Measurements from ENCODE around the gene P2RY12.
"Not testable (repeated sequence)": the region's sequence is repeated elsewhere in the genome, so short reads cannot be mapped to it uniquely, and the experiment has no call there.

P2RY12 gene

DNA sequence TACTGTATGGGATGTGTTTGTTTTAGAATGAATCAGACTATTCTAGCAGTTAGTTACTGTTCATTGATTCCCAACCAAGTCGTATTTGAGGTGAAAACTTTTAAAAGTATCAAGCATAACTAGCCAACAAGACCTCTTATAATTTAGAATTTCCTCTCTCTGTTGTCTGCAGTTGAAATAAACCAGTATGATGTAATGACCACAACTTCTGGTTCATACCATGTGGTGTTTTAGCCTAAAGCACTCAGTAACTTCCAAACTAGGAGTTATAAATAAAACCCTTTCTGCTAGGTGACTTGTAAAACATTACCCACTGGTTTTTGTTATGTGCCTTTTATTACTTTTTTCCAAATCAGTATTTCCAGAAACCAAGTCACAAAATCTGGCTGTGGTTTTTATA is 19.8 kb upstream of the P2RY12 start:
- Mint-ChIP-seq H3K36me3 (no peaks in the 10 kb centered on the region), H3K27me3 (no peaks in the 10 kb centered on the region), H3K27ac (no peak overlapping the region), H3K9me3 (no peaks in the 10 kb centered on the region), H3K4me1 (no peaks in the 10 kb centered on the region), H3K4me3 (no peak overlapping the region)
- DNase-seq (ENCODE audit: low spot score in 2 of 2) = no peak
- no peak for ATAC-seq (ENCODE audit: low read depth)

DNA sequence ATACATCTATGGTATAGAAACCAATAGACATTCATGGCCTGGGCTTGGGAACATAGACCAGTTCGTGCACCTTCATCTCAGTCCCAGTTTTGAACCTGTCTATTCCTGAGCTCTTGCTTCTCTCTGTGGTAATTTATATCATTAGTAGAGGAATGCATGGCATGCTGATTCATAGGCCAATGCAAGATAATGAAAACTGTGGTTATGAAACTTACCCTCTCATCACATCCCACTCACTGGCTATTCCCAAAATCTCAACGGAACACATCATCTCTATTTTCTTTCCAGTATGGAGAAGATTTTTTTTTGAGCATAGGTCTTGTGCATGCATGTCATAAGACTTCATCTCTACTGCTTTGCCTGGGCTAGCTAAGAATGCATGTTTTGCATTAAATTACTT is 18.7 kb upstream of the P2RY12 start:
- Mint-ChIP-seq H3K4me3 (no peak overlapping the region), H3K27ac (no peak overlapping the region), H3K27me3 (no peaks in the 10 kb centered on the region), H3K9me3 (no peaks in the 10 kb centered on the region), H3K36me3 (no peaks in the 10 kb centered on the region), H3K4me1 (peaks cover 2% of the 10 kb centered on the region)
- ATAC-seq (ENCODE audit: low read depth) = no peak
- DNase-seq (ENCODE audit: low spot score in 2 of 2) = no peak

GRCh38 chr3:151402349-151402748 is 17.8 kb upstream of the P2RY12 start:
- no peak for DNase-seq (ENCODE audit: low spot score in 2 of 2)
- H3K4me3 Mint-ChIP-seq = no peak overlapping the region
- no peaks in the 10 kb centered on the region for H3K27me3 Mint-ChIP-seq
- ATAC-seq (ENCODE audit: low read depth) = no peak
- H3K36me3 Mint-ChIP-seq = peaks cover 3% of the 10 kb centered on the region
- peaks cover 2% of the 10 kb centered on the region for H3K4me1 Mint-ChIP-seq
- no peaks in the 10 kb centered on the region for H3K9me3 Mint-ChIP-seq
- no peak overlapping the region for H3K27ac Mint-ChIP-seq

- no peak for DNase-seq (ENCODE audit: low spot score in 2 of 2)
- no peaks in the 10 kb centered on the region for H3K9me3 Mint-ChIP-seq
- H3K27me3 Mint-ChIP-seq = no peaks in the 10 kb centered on the region
- no peak for ATAC-seq (ENCODE audit: low read depth)
- H3K4me3 Mint-ChIP-seq = no peak overlapping the region
- H3K4me1 Mint-ChIP-seq = peaks cover 7% of the 10 kb centered on the region
- no peak overlapping the region for H3K27ac Mint-ChIP-seq
- peaks cover 3% of the 10 kb centered on the region for H3K36me3 Mint-ChIP-seq
These were observed 15.8 kb upstream of the P2RY12 start for GRCh38 chr3:151400341-151400740.

DNA sequence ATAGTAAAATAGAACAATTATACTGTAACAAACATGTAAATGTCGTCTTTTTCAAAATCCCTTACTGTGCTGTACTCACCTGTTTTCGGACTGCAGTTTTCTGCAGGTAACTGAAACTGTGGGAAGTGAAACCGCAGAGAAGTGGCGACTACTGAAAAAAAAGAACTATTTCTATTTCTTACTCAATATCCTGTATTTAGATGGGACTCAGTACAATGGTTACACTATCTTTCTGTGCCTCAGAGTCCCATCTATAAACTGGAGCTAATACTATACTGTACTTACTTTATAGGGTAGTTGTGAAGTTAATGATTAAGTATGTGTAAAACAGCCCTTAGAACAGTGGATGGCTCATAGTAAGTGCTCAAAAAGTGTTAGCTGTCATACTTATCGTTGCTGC is 14.3 kb upstream of the P2RY12 start:
- no peaks in the 10 kb centered on the region for H3K27me3 Mint-ChIP-seq
- no peak overlapping the region for H3K4me3 Mint-ChIP-seq
- H3K27ac Mint-ChIP-seq = no peak overlapping the region
- ATAC-seq (ENCODE audit: low read depth) (peak; percentile 31), DNase-seq (ENCODE audit: low spot score in 2 of 2) (no peak)
- H3K4me1 Mint-ChIP-seq = peaks cover 7% of the 10 kb centered on the region
- peaks cover 3% of the 10 kb centered on the region for H3K36me3 Mint-ChIP-seq
- no peaks in the 10 kb centered on the region for H3K9me3 Mint-ChIP-seq

DNA sequence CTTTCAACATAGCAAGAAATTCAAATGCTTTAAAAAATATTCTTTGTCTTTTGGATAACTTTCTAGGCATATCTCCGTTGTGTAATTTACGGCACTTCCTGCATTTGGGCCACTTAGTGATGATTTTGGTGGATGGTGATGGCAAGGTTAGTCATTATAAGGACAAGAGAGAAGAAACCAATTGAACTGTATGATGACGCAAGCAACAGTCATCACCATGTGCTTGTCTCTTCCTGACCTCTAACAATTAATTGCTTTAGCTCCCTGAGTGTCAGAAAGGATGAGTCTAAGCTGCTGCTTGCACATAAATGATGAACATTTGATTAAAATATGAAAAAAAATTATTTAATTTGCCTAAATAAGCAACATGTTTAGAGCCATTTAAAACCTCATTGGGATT is 11.3 kb upstream of the P2RY12 start:
- Mint-ChIP-seq H3K9me3 (no peaks in the 10 kb centered on the region), H3K27me3 (no peaks in the 10 kb centered on the region), H3K27ac (no peak overlapping the region), H3K4me1 (peaks cover 18% of the 10 kb centered on the region), H3K4me3 (no peak overlapping the region), H3K36me3 (peaks cover 3% of the 10 kb centered on the region)
- DNase-seq (ENCODE audit: low spot score in 2 of 2) (no peak), ATAC-seq (ENCODE audit: low read depth) (no peak)

GRCh38 chr3:151394611-151395010 is 10.1 kb upstream of the P2RY12 start:
- Mint-ChIP-seq H3K4me3 (no peak overlapping the region), H3K36me3 (peaks cover 3% of the 10 kb centered on the region), H3K4me1 (peaks cover 20% of the 10 kb centered on the region), H3K27me3 (no peaks in the 10 kb centered on the region), H3K9me3 (no peaks in the 10 kb centered on the region), H3K27ac (no peak overlapping the region)
- ATAC-seq (ENCODE audit: low read depth) = no peak
- no peak for DNase-seq (ENCODE audit: low spot score in 2 of 2)

DNA sequence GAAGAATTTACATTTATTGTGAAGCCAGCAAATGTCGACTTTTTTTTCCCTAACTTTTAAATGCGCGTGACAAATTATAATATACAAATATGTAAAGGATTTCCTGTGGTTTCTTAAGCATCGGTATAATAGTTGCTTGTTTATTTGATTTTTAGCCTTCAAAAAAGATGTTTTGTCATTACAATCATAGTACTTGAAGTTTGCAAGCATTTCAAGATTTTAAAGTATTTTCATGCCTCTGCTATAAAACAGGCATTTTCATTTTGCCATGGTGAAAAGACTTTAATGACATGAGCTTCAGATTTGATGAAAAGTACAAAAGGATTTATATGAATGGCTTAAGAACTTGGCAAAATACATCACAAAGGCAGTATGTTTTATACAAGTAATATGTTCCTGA is 9.4 kb upstream of the P2RY12 start:
- no peaks in the 10 kb centered on the region for H3K27me3 Mint-ChIP-seq
- ATAC-seq (ENCODE audit: low read depth) = no peak
- peaks cover 25% of the 10 kb centered on the region for H3K4me1 Mint-ChIP-seq
- H3K9me3 Mint-ChIP-seq = no peaks in the 10 kb centered on the region
- H3K4me3 Mint-ChIP-seq = no peak overlapping the region
- no peak overlapping the region for H3K27ac Mint-ChIP-seq
- no peak for DNase-seq (ENCODE audit: low spot score in 2 of 2)
- peaks cover 3% of the 10 kb centered on the region for H3K36me3 Mint-ChIP-seq

DNA sequence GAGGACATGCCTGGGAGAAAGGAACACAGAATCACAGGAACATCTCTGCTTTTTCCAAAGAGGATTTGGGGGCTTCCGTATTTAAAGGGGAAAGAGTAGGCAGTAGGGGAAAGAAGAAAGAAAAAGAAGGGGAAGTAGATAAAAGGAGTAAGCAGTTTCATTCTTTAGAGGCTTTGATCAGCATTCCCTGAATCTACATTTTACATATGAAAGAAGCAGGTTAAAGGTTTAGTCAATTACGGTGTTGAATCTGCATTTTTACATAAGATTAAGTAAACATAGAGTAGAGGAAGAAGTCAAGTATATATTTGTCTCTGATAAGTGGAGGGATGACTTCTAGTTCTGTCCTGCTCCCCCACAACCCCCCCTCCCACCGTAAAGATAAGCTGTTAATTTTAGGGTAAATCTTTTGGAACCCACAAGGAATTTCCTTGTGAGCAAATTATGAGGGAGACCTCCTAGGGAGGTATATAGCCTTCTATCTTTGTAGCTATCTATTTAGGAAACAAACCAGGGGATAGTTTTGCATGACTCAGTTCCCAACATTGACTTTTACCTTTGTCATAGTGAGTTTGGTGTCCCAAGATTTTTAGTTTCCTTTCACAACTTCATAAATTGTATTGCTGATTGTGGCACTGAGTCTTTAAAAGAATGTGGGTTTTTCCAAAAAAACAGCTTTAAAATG is 8.7 kb upstream of the P2RY12 start:
- peaks cover 25% of the 10 kb centered on the region for H3K4me1 Mint-ChIP-seq
- H3K4me3 Mint-ChIP-seq = no peak overlapping the region
- H3K9me3 Mint-ChIP-seq = no peaks in the 10 kb centered on the region
- peak overlapping the region; percentile 17 for H3K27ac Mint-ChIP-seq
- peaks cover 3% of the 10 kb centered on the region for H3K36me3 Mint-ChIP-seq
- no peak for ATAC-seq (ENCODE audit: low read depth)
- no peak for DNase-seq (ENCODE audit: low spot score in 2 of 2)
- H3K27me3 Mint-ChIP-seq = no peaks in the 10 kb centered on the region

GRCh38 chr3:151392191-151392590 is 7.6 kb upstream of the P2RY12 start:
- not testable (repeated sequence) for H3K9me3 Mint-ChIP-seq; H3K27me3 Mint-ChIP-seq; H3K36me3 Mint-ChIP-seq; DNase-seq (ENCODE audit: low spot score in 2 of 2); ATAC-seq (ENCODE audit: low read depth); H3K4me3 Mint-ChIP-seq
- H3K27ac Mint-ChIP-seq = peak overlapping the region; percentile 58
- peaks cover 31% of the 10 kb centered on the region for H3K4me1 Mint-ChIP-seq

DNA sequence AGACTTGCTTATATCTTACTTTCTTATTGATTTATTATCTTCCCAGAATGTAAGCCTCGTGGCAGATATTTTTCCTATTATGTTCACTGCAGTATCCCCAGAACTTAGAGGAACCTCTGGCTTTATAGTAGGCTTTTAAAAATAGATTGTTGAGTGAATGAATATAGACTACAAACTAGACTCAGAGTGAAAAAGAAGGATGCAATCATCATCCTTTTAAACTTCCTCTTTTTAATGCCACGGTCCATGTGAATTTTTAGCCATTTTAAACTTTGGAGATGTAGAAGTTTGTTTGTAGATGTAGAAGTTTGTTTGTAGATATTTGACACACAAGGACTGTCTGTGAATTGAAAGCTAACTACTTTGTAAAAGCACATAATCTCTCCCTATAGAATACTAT is 7.2 kb upstream of the P2RY12 start:
- ATAC-seq (ENCODE audit: low read depth) = no peak
- Mint-ChIP-seq H3K27ac (peak overlapping the region; percentile 58), H3K4me3 (no peak overlapping the region), H3K36me3 (no peaks in the 10 kb centered on the region), H3K27me3 (no peaks in the 10 kb centered on the region), H3K4me1 (peaks cover 27% of the 10 kb centered on the region), H3K9me3 (no peaks in the 10 kb centered on the region)
- no peak for DNase-seq (ENCODE audit: low spot score in 2 of 2)

GRCh38 chr3:151387842-151388241 is 3.3 kb upstream of the P2RY12 start:
- H3K27ac Mint-ChIP-seq = peak overlapping the region; percentile 95

GRCh38 chr3:151387432-151387831 is 2.9 kb upstream of the P2RY12 start:
- Mint-ChIP-seq H3K9me3 (no peaks in the 10 kb centered on the region), H3K27ac (peak overlapping the region; percentile 95), H3K4me1 (peaks cover 50% of the 10 kb centered on the region), H3K27me3 (no peaks in the 10 kb centered on the region), H3K36me3 (no peaks in the 10 kb centered on the region), H3K4me3 (peak overlapping the region; percentile 80)
- ATAC-seq (ENCODE audit: low read depth) (peak; percentile 46), DNase-seq (ENCODE audit: low spot score in 2 of 2) (peak in 1 of 2 donors; percentile 19)

More at GRCh38 chr3:151387842-151388241, 3.3 kb upstream of the P2RY12 start:
- ATAC-seq (ENCODE audit: low read depth) (no peak), DNase-seq (ENCODE audit: low spot score in 2 of 2) (no peak)
- Mint-ChIP-seq H3K36me3 (no peaks in the 10 kb centered on the region), H3K27me3 (no peaks in the 10 kb centered on the region), H3K4me3 (peak overlapping the region; percentile 80), H3K9me3 (no peaks in the 10 kb centered on the region), H3K4me1 (peaks cover 47% of the 10 kb centered on the region)

- H3K4me1 Mint-ChIP-seq = peaks cover 51% of the 10 kb centered on the region
- H3K27me3 Mint-ChIP-seq = no peaks in the 10 kb centered on the region
- no peak for ATAC-seq (ENCODE audit: low read depth)
- peak overlapping the region; percentile 94 for H3K27ac Mint-ChIP-seq
- H3K9me3 Mint-ChIP-seq = no peaks in the 10 kb centered on the region
- DNase-seq (ENCODE audit: low spot score in 2 of 2) = no peak
- no peak overlapping the region for H3K4me3 Mint-ChIP-seq
- no peaks in the 10 kb centered on the region for H3K36me3 Mint-ChIP-seq
These were observed 1.5 kb upstream of the P2RY12 start for GRCh38 chr3:151386056-151386455.

GRCh38 chr3:151383956-151384355 is 597 bp downstream of the P2RY12 start:
- DNase-seq (ENCODE audit: low spot score in 2 of 2) (no peak), ATAC-seq (ENCODE audit: low read depth) (peak; percentile 45)
- H3K27ac Mint-ChIP-seq = peak overlapping the region; percentile 94
- H3K27me3 Mint-ChIP-seq = no peaks in the 10 kb centered on the region
- peak overlapping the region; percentile 64 for H3K4me3 Mint-ChIP-seq
- no peaks in the 10 kb centered on the region for H3K36me3 Mint-ChIP-seq
- H3K9me3 Mint-ChIP-seq = no peaks in the 10 kb centered on the region
- H3K4me1 Mint-ChIP-seq = peaks cover 42% of the 10 kb centered on the region

All from memory B cell (primary cell).